Measurements from ENCODE around the gene TUBGCP2. TPM values are rescaled to one million over a fixed set of nuclear protein-coding genes. Genes with fewer than 3 reads are reported as not detected.

TUBGCP2 gene
- total RNA-seq, 1 experiment from 2014 or later, result 49.1 TPM

DNA sequence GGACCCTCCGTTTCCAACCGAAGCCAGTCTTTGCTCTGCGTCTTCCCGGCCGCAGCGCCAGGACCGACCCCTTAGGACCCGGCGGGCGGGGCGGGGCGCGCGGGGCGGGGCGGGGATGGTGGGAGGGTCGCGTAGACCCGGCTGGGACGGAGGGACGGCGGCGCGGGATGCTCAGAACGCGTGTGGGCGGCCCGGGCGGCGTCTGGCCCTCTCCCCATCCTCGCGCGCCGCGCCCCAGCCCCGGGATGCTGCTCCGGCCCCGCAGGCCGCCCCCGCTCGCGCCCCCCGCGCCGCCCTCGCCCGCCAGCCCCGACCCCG, 78.7 kb downstream of the TUBGCP2 start, which contains the start of gene UTF1:
TSS of gene UTF1 (plus strand) at position 174 of the 318 bp plus-strand sequence. CDS start at position 246, 72 bp downstream.
- DNase-seq (ENCODE audit: low spot score), result no peak

DNA sequence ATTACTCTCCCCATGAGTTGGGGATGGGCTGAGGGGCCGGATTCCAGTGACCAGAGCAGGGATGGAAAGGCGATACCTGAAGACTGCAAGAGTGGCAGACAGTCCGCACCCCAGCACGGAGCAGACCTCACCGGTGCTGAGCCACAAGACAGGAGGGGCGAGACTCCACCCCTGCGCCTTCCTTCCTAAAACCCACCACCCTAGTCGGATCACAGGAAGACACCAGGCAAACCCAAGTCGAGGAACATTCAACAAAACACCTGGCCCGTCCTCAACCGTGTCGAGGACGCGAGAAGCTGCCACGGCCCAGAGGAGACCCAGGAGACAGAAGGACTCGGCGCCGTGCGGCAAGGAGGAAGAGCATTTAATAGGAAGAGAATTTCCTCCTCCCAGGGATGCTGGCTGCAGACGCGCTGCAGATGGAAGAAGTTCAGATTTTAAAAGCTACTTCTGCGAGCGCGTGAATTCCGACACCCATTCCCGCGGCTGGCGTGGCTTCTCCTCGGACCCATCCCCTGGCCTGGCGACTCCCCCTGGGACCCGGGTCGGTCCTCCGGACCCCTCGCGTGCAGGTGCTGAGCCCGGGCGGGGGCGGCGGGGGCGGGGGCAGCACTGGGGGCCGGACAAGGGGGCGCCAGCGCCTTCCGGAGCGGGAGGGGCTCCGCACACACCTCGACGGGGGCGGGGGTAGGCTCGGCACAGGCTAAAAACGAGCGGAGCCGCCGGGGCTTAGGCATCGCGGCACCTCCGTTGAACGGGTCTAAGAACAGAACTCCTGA, 79.2 kb downstream of the TUBGCP2 start:
- DNase-seq (ENCODE audit: low spot score), result no peak

Other genes starting within 250 kb of the TUBGCP2 start
- not detected in 2 replicates for gene ADGRA1, start 220.9 kb downstream of the TUBGCP2 start, total RNA-seq (2014; rRNA removed; shearing (Covaris generic))
- gene KNDC1, start 148.7 kb downstream of the TUBGCP2 start, total RNA-seq (2014; rRNA removed; shearing (Covaris generic)), result 0.39 and 1.6 TPM in 2 replicates
- not detected in 2 replicates for gene UTF1, start 78.7 kb downstream of the TUBGCP2 start, total RNA-seq (2014; rRNA removed; shearing (Covaris generic))
- not detected in 2 replicates for gene VENTX, start 71.0 kb downstream of the TUBGCP2 start, total RNA-seq (2014; rRNA removed; shearing (Covaris generic))
- gene ADAM8, start 32.0 kb downstream of the TUBGCP2 start, total RNA-seq (2014; rRNA removed; shearing (Covaris generic)), result 0.50 and 2.8 TPM in 2 replicates
- 53.2 and 66.3 TPM in 2 replicates for gene ZNF511, start within 50 bp of the TUBGCP2 start, total RNA-seq (2014; rRNA removed; shearing (Covaris generic))
- gene CALY, start 28.0 kb upstream of the TUBGCP2 start, total RNA-seq (2014; rRNA removed; shearing (Covaris generic)), result not detected in 2 replicates
- gene PRAP1, start 38.5 kb upstream of the TUBGCP2 start, total RNA-seq (2014; rRNA removed; shearing (Covaris generic)), result not detected in 2 replicates
- 4.7 and 10.4 TPM in 2 replicates for gene FUOM, start 49.1 kb upstream of the TUBGCP2 start, total RNA-seq (2014; rRNA removed; shearing (Covaris generic))
- gene ECHS1, start 64.5 kb upstream of the TUBGCP2 start, total RNA-seq (2014; rRNA removed; shearing (Covaris generic)), result 148 and 156 TPM in 2 replicates
- not detected in 2 replicates for gene PAOX, start 70.4 kb upstream of the TUBGCP2 start, total RNA-seq (2014; rRNA removed; shearing (Covaris generic))
- gene MTG1, start 85.3 kb upstream of the TUBGCP2 start, total RNA-seq (2014; rRNA removed; shearing (Covaris generic)), result 22.5 and 25.7 TPM in 2 replicates
- not detected in 2 replicates for gene SPRN, start 115.8 kb upstream of the TUBGCP2 start, total RNA-seq (2014; rRNA removed; shearing (Covaris generic))
- gene SCART1, start 145.1 kb upstream of the TUBGCP2 start, total RNA-seq (2014; rRNA removed; shearing (Covaris generic)), result 0.37 and 0.47 TPM in 2 replicates
- 0.43 and 0.50 TPM in 2 replicates for gene CYP2E1, start 218.5 kb upstream of the TUBGCP2 start, total RNA-seq (2014; rRNA removed; shearing (Covaris generic))